Right forelimb (tissue), 1 donor: ENCODE results near the gene TSEN54.

ENCODE experiments used
- DNase-seq: peaks from one replicate; pipeline ENCODE4 v3.0.0-alpha.2; 2018

The TSEN54 gene

DNA sequence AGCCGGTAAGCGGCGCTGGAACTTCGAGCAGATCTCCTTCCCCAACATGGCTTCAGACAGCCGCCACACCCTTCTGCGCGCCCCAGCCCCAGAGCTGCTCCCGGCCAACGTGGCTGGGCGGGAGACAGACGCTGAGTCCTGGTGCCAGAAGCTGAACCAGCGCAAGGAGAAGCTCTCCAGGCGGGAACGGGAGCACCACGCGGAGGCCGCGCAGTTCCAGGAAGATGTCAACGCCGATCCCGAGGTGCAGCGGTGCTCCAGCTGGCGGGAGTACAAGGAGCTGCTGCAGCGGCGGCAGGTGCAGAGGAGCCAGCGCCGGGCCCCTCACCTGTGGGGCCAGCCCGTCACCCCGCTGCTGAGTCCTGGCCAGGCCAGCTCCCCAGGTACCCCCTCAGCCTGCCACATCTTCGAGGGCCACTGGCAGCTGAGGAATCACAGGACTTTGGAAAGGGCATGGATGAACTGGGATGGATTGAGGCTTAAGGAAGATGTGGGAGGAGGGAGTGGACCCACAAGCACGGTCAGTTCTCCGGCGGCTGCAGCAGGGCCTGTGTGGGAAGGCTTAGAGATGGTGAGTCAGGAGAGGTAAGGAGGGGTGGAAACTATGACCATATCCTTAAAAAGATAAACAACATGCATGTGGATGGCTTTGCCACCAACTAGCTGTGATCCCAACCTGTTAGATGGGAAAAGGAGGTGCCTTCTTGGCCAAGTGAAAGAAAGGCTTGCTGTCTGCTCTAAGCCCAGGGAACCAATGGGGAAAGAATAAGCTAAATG is 5.8 kb downstream of the TSEN54 start:
- DNase-seq = no peak

DNA sequence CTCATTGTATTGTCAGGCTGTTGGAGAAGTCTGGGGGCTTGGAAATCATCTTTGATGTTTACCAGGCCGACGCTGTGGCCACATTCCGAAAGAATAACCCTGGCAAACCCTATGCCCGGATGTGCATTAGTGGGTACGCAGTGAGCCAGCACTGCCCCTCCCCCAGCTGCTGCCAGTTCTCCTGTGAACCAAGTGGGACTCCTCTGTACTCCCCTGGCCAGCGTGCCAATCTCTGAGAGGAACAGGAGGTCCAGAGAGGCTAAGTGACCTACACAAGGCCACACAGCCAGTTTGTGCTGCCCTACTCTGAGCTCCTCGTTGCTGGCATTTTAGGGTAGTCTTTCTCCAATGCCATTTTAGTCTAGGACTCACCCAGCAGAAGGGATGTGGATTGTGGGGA is 7.3 kb downstream of the TSEN54 start:
- no peak for DNase-seq

- peak; percentile 44 for DNase-seq
Measured at GRCh38 chr17:75524269-75524969, 8.1 kb downstream of the TSEN54 start.

DNA sequence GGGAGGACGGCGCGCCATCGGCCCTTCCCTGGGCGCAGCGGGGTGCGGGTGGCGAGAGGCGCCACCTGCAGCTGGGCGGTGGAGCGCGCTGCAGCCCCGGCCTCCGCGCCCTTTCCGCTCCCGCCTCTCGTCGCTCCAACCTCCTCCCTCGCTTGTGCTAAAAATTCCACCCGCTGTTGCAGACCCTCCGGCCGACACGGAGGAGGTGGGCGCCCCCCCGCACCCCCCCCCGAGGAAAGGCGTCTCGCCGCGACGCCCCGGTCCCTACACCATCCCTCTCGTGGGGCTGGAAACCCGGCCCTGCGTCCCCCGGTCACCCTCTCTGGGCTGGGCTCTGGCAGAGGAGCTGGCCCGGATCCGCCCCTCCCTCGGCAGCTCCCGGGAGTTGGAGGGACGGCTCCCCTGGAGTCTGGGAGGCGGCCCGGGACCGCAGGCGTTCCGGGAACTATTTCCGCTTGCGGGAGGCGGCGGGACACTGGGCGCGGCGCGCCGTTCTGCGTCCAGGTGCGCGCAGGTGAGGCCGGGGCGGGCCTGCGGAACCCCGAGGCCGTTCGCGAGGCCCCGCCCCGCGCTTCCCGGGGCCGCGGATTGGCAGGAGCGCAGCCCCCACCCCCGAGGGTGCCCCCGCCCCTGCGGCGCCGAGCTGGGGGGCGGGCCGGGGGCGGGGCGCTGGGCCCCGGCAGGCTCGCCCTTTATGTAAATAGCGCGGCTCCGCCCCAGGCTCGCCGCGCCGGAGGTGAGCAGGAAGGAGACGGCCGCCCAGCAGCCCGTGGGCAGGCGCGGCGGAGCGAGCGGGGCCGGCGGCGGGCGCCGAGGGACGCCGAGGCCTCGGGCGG is 8.9 kb downstream of the TSEN54 start, which contains the start of gene LLGL2:
LLGL2 (plus strand) TSS at position 728 of the 836 bp plus-strand sequence. CDS start 17,730 bp downstream, outside the sequence.
- DNase-seq = peak; percentile 76

DNA sequence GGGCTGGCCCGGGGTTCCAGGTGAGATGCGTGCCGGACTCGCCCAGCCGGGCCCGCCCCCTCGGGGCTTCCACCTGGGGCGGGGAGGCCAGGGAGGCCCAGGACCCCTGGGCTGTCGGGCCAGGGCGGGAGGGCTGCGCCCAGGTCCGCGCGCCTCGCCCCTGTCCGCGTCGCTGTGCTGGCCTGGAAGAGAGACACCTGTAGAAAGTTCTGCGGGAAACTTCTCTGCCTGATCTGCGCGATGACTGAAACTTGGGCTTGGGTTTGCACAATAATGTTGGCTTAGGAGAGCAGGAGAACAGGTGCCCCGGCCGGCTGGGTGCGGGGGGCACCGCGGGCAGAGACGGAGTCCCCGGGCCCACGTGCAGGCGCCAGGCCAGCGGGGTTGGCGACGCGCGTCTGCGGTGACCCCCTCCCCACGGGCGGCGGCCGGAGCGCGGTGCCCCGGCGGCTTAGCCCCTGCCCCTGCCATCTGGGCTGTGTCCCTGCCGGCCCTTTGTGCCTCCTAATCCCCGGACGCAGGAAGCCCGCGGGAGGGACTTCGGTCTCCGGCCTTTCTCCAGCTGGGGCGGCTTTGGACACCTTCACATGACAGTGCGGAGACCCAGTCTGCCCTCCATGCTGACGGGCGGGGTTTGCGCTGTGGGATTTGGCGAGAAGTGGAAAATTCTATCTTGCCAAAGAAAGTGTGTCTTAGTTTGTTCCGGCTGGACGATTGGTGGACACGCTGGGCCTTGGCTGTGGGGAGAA is 9.7 kb downstream of the TSEN54 start:
- peak; percentile 45 for DNase-seq

- no peak for DNase-seq
Measured at GRCh38 chr17:75526555-75527270, 10.4 kb downstream of the TSEN54 start.

- peak; percentile 23 for DNase-seq
Measured at GRCh38 chr17:75530837-75531720, 14.8 kb downstream of the TSEN54 start.

DNA sequence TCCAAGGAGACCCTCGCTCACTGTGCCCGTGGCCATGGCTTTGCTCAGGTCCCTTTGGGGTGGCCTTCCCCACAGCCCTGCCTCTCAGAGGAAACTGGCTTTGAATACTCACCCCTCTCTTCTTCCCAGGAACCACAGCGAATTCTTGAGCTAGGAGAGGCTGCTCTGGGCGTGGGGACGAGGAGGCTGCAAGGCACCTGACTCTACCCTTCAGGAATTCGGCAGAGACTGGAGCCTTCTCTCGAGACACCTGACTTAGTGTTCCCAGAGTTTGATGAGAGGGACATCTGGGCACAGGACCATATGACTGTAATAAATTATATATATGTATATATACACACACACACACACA is 15.4 kb downstream of the TSEN54 start:
- no peak for DNase-seq

- no peak for DNase-seq
Measured at GRCh38 chr17:75535119-75535537, 18.8 kb downstream of the TSEN54 start.

GRCh38 chr17:75535871-75536270 is 19.5 kb downstream of the TSEN54 start:
- DNase-seq = no peak

DNA sequence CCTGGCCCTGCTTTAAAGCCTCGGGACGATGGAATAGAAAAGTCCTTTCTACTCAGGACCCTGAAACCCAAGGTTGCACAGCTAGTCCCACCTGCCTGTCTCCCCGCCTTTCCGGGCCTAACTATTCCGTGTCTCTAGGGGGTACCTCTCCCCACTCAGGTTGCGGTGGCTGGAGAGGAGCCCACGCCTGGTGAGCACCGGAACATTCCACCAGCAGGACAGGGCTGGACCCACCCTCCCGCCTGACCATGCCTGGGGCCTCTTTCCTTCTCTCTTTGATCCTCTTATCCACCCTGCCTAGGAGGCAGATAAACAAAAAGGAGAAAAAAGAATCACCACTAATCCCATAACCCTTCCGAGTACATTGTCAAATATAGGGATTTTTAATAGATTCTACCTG is 20.0 kb downstream of the TSEN54 start:
- DNase-seq = no peak

DNA sequence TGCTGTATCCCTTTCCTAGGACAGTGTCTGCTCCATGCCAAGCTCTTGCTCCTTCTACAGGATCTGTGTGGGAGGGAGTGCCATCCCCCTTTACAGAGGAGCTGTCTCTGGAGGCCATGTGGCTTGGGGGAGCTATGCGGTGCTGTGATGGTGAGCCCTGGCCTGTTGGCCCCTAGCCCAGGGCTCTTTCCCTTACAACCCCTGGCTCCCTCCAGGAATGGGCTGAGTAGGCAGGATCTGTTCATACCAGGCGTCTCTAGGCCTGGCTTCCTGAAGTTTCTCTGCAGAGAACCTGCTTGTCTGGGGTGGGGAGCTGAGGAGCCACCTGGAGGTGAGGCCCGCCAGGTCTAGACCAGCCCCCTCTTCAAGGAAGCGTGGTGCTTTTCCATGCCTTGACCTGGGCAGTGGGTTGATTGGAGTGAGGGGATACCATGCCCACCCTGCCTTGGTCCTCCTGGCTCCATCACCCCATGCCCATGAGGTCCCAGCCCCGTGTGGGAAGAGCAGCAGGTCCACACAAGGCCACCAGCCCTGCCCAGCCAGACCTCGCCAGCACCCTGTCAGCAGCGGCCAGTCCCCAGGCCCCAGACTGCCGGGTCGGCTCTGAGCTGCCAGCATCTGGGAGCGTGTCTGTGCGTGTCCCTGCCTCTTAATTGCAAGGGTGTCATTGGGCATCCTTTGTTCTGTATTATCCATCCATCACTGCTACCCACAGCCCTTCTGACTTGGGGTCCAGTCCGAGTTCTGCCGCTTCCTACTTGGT is 23.8 kb downstream of the TSEN54 start:
- DNase-seq = no peak

DNA sequence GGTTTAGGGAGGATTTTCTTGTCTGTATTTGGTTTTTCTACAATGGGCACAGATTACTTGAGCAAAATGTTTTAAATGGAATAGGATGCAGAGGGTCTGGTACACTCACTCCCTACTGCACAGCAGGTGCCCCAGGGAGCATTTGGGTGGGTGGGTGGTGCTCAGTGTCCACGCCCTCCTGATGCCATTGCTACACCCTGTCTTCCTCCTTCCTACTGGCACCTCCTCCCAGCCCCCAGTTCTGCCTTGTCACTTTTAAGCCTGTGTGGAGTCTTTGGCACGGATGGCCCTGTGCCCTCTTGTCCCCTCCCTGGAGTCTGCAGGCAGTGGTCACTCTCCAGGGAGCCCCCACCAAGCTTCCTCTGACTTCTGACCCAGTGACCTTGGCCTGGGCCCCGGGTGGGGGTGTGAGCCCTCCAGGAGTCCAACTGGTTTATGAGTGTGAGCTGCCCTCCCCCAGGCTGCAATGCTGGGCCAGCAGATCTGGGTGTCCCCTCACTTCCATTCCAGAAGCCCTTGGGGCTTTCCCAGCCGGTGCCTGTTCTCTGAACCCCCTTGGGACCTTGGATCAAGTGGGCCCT is 24.7 kb downstream of the TSEN54 start:
- no peak for DNase-seq

- DNase-seq = no peak
Measured at GRCh38 chr17:75542229-75542628, 25.9 kb downstream of the TSEN54 start.

DNA sequence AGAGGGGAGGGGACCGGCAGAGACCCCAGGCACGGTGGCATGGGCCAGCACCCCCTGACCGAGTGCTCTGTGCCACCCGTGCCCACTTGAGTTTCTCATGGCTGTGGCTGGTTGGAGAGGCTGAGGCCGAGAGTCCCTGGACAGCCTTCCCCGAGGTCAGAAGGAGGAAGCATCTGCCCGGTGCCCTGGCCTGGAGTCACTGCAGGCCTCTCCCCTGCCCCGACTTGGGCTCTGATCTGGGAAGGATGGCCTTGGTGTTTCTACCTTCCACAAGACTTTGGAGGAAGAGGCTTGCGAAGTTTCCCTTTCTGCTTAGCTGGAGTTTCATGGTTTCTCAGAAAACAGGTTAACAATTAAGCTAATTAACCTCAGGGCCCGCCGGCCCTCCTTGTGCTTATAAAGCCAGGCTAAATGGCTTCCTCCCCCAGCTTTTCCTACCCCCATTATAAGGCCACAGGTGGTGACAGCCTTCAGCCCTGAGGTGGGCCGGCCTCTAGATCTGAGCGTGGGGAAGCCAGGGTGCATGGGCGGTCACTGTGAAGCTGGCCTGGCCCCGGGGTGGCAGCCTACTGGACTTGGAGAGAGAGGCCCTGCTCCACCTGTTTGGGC is 26.5 kb downstream of the TSEN54 start:
- DNase-seq = no peak

DNA sequence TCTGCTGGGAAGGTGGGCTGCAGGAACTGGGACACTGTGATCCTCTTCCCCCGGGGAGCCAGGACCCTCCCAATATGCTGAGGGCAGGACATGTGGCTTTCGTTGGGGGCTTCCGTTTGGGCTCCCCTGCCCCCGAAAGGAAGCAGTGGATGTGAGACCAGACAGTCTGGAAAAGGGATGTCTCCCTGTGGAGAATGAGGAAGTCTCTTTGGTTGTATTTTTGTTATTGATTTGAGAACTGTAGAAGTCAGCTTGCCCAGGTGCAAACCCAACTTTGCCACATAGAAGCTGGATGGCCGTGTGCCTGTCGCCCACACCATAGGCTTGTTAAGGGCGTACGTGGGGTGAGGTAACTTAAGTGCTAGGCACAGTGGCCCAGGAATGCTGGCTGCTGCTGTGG is 27.9 kb downstream of the TSEN54 start:
- DNase-seq = no peak

DNA sequence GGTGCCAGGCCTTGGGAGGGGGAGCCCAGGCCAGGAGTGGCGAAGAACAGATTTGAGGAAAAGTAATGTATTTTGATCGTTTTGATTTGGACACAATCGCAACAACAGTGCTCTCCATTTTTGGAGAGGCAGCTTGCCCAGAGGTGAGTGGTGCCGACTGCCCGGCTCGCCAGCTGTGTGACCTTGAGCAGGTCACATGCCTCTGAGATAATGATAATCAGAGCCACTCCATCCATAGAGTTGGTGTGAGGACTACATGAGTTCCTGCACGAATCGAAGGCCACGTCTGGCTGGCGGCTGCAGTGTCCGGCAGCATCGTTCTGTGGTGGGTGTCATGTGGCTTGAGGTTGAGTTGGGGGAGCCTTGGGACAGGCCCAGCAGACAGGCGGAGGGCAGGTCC is 29.9 kb downstream of the TSEN54 start:
- no peak for DNase-seq

- no peak for DNase-seq
Measured at GRCh38 chr17:75547091-75547490, 30.8 kb downstream of the TSEN54 start.

DNA sequence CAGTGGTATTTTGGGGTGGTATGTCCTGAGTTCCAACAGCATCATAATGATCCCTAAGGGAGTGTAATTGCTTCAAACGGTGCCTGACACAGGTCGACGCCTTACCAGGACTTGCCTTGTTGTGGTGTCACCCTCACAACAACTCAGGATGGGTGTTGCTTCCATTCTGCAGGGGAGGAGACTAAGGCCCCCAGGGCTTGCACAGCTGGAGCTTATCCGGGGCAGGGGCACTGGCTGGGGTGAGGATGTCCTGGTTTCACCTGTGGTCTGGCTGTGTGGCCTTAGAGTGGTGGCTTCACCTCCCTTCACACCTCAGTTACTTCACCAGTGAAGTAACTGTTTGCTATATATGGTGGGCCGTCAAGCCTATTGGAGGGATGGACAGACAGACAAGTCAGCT is 32.5 kb downstream of the TSEN54 start:
- no peak for DNase-seq
